NCI-H2081 treated with DMSO at 0.1 percent for 48 hours (cell line): Measurements from ENCODE around the gene SERPINE3.

ENCODE experiments used
- DNase-seq: peaks from one replicate; lab custom pipeline; 2025; lab: John Stamatoyannopoulos, UW

SERPINE3 gene

GRCh38 chr13:51339354-51339753 is at the start of gene SERPINE3:
Gene SERPINE3 (plus strand): TSS chr13:51339691. CDS start chr13:51341092, 1,401 bp downstream.
- no peak for DNase-seq

DNA sequence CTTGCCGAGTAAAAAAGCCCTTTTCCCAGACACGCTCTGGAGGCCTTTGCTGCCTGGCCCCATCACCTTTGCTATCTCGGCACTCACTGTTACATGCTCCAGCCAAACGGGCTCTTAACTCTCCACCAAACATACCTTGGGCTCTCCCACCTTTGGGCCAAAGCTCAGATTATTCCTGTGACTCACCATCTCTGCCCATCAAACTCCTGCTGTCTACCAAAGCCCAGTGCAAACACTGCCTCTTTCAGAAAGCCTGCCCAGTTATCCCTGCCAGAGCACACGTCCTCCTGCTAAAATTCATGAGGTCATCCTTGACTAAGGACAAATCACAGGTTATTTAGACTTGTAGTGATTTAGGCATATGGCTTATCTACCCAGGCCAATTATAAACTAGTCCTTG is 48.1 kb upstream of the SERPINE3 start:
- DNase-seq = no peak

DNA sequence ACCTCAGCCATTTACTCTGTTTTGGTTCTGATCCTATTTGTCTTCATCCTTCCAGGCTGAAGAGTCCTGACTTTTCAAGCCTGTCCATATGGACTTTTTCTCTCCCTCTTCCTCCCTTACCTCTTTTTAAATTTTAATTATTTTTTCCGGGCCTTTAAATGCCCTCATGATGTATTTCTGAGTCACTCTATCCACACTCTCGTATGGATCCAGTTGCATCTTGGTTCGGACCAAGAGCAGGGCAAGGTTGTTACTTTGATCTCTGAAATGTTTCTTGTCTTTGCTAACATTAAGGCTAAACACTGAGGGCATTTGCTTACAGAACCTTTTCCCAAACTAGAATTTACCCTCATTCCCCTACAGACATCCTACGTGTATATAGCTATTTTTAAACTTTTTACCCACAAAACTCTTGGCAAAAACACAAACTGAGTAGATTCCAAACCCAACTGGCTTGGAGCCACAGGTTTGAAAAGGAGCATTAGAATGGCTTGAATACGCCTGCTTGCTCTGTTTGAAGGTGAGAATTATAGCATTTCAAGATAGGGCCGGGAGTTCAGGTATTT is 47.4 kb upstream of the SERPINE3 start:
- DNase-seq = no peak

GRCh38 chr13:51297556-51297955 is 41.9 kb upstream of the SERPINE3 start:
- no peak for DNase-seq

- no peak for DNase-seq
Observed at GRCh38 chr13:51298812-51299211, 40.7 kb upstream of the SERPINE3 start.

DNA sequence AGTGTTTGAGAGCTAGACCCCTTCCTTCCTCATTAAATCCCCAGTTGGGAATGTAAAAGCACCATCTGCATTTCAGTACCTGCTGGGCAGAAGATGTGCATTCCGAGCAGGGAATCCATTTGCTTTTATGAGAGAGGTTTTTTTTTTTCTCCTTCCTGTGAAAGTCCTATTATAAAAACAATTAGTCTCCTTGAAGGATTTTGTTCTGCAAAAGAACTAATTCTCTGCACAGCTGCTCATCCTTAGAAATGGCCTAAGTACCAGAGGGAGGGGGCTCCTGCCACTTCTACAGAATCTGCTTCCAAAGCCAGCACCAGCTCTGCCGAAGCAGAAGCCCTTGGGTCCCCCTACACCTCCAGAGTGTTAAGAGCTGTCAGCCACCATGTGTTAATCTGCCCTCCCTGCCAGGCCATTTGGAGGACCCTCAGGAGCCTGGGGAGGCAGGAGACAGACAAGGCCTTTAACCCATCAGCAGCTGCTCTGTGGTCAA is 36.4 kb upstream of the SERPINE3 start:
- DNase-seq = no peak

GRCh38 chr13:51303882-51304281 is 35.6 kb upstream of the SERPINE3 start:
- DNase-seq = no peak

DNA sequence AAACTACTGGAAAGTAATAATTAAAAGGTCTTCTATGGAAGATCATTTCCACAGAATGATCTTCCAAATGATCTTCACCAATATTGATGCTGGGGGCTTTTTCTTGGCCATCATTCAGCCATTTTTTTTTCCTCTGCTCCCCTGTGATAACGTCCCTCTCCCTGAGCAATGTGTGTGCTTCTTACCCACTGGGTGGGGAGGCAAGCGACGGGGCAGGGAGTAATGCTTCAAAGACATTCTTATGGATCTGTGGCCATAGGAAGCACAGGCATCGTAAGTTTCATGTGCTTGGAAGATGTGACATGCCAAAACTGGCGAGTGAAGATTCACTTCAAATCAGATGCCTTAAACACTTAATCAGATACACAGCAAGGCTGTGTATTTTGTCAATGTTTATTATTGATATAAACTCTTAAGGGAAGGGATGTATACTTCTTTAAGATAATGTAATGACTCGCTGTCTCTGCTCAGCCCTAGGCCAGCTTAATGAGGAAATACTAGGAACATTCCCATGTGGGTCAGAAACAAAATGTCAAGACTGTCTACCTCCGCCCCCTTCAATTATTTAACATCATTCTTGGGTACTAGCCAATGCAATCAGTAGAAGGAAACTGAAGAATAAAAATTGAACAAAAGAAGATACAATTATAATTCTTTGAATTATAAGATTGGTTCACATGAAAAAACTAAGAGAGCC is 34.1 kb upstream of the SERPINE3 start:
- no peak for DNase-seq

- DNase-seq = no peak
Observed at GRCh38 chr13:51308781-51309180, 30.7 kb upstream of the SERPINE3 start.

DNA sequence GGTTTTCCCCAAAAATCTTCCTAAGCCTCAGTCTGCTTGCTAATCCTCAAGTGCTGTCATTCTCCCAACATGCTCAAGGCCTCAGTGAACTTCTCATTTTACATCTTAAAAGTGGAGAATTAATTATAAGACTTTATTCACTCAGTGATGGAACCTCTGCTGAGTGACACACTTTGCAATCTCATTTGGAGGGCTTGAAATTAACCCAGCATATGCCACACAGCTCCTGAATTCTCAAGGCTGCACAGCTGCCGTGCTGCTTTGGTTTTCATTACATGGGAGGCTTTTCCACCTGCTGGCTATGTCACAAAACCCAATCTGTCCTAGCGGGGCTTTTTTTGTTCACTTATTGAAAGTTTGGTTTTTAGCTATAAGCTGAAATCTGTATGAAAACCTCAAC is 28.3 kb upstream of the SERPINE3 start:
- DNase-seq = no peak

GRCh38 chr13:51311957-51312520 is 27.5 kb upstream of the SERPINE3 start:
- no peak for DNase-seq

DNA sequence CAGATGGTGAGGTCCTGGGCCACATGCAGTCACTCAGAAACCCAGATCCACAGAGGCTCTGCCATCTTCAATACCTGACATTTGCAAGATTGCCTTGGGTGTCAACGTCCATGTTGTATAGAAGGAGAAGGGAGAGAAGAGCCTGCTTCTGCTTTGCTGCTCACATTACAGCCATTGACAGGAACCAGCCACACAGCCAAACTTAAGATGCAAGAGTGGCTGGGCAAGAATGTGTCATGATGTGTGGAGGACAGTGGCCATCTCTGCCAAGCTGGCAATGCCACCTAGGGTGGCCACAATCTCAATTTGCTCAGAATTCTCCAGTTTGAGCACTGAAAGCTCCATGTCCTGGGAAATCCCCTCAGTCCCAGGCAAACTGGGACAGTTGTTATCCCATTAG is 25.9 kb upstream of the SERPINE3 start:
- no peak for DNase-seq

DNA sequence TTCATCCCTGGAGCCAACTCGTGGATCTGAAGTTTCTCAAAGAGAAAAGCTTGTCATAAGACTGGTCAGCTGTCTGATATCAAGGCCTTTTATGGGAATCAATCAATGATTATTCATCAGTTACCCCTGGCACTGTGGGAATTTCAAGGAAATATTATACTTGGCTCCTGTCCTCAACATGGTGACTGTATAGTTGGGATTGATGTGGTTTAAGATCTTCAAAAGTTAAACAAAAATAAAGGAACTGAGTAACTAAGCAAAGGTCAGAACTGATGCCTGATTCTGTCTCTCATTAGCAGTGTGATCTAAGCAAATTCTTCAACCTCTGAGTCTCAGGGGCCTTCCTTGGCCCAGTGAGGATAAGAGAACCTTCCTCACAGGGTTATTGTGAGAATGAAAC is 22.2 kb upstream of the SERPINE3 start:
- no peak for DNase-seq

DNA sequence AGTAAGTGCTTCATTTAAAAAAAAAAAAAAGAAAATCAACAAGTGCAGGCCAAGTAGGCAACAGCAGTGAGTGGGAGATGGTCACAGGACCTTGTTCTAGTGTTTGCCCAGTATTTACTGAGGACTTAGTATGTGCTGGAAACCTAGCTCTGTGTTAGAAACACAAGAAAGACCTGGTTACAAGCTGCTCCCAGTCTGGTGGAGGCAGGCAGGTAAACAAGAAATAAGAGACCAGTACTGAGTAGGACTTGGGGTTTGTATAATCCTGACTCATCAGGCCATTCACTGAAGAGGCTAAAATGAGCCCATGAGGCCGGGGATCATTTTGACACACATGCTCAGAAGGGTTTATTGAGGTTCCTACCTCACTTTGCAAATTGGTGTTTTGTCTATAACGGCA is 21.5 kb upstream of the SERPINE3 start:
- no peak for DNase-seq

- no peak for DNase-seq
Observed at GRCh38 chr13:51318876-51319275, 20.6 kb upstream of the SERPINE3 start.

DNA sequence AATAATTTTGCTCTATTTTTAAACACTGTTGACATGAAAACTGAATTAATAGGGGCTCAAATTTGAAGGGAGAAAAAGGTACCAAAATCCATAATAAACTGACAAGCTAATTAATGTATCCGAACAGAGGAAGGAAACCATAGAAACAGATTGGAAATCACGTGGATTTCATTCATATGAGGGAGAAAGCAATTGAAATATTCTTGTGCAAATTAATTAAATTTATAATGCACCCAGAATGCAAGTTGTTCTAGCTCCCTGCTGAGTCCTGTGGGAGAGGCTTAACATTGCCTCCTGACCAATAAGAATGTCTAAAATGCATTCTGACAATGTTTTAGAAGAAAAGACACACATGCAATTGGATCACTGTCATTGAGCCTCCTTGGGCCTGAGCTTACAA is 17.7 kb upstream of the SERPINE3 start:
- no peak for DNase-seq

DNA sequence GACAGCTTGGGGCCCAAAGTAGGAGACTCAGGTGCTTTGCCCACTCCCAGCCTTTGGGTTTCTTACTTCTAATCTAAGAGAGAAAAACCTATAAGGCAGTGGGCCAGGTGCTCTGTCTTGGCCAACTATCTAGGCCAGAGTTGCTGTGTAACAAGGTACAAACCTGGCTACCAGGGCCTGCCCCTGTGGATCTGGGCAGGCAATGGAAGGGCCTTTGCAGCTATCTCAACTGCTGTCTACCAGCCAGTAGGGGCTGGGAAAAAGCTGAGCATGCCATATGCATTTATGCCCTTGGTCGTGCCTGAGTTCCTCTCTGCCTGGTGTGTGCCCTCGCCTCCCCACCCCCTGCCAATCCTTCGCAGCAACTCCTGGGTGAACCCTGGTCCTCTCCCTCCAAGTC is 16.7 kb upstream of the SERPINE3 start:
- DNase-seq = no peak

DNA sequence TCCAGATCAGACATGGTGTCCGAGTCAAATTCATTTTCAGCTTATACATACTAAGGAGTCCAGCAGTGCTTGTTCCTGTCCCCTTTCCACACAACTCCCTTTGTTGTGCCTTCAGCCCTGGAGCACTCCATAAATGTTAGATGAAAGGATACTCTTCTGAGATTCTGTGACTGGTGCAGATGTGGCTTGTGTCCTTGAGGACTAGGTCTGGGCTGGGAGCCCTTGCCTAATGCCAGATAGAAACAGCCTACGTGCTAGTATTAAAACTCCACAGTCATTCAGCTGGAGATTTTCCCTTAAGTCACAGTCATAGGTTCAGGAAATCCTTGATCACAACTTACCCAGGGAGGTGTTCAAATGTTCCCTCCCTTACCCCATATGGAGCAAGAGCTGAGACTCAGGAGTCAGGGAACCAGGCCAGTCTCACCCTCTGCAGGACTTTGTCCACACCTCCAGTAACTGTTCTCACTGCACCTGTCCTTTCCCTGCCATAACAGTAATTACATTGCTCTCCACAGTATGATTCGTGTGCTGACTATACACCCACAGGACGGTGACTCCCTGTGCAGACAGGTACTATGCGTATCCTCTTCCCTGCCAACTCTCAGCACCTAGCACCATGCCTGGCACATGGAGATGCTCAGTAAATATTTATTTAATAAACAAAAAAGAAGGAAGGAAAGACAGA is 15.5 kb upstream of the SERPINE3 start:
- no peak for DNase-seq

- no peak for DNase-seq
Observed at GRCh38 chr13:51324714-51325420, 14.6 kb upstream of the SERPINE3 start.

DNA sequence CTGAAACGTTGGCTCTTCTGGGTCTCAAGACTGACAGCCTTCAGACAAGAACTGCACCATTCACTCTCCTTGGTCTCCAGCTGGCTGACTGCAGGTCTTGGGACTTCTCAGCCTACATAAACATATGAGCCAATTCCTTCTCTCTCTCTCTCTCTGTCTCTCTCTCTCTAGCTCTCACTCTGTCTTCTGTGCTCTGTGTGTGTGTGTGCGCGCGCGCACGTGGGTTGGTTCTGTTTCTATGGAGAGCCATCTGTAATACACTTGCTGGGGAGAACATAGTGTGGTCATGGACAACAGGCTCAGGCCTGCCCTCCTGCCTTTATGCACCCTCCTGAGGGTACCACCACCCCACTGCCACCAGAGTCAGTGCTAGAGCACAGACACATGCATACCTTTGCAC is 13.7 kb upstream of the SERPINE3 start:
- DNase-seq = no peak

GRCh38 chr13:51326777-51327176 is 12.7 kb upstream of the SERPINE3 start:
- no peak for DNase-seq

DNA sequence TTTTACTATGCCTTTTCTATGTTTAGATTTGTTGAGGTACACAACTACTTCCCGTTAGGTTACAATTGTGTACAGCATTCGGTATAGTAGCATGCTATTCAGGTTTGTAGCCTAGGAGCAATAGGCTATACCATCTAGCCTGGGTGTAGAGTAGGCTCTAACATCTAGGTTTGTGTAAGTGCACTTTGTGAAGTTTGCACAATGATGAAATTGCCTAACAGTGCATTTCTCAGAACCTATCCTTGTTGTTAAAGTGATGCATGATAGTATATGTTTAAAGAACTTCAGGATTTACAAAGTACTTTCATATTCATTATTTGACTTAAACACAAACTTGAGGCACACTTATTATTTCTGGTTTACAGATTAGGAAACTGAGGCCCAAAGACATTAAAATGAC is 11.5 kb upstream of the SERPINE3 start:
- DNase-seq = no peak
